Limb (tissue), 2 donors: ENCODE measurements around the gene KRT7.
"Not testable (repeated sequence)": the region's sequence is repeated elsewhere in the genome, so short reads cannot be mapped to it uniquely, and the experiment has no call there.

Experiments used
- DNase-seq, 2 donors: peaks; one replicate each; pipeline ENCODE4 v3.0.0-alpha.2; 2016; ENCODE audit errors: extremely low spot score in 2 of 2

KRT7 gene

GRCh38 chr12:52254965-52255751 lies 22.1 kb downstream of the KRT7 start:
- DNase-seq: no peak

- DNase-seq: no peak
These were observed 23.0 kb downstream of the KRT7 start for GRCh38 chr12:52255926-52256583.

GRCh38 chr12:52256584-52256935 lies 23.5 kb downstream of the KRT7 start:
- no peak for DNase-seq

GRCh38 chr12:52257074-52257551 lies 24.1 kb downstream of the KRT7 start:
- no peak for DNase-seq

- DNase-seq: not testable (repeated sequence)
These were observed 24.9 kb downstream of the KRT7 start for GRCh38 chr12:52257922-52258321.

- peak in 1 of 2 donors; percentile 66 for DNase-seq
These were observed 25.4 kb downstream of the KRT7 start for GRCh38 chr12:52258335-52258901.

GRCh38 chr12:52259657-52260243 lies 26.7 kb downstream of the KRT7 start:
- DNase-seq: no peak

- no peak for DNase-seq
These were observed 27.5 kb downstream of the KRT7 start for GRCh38 chr12:52260361-52261207.

- DNase-seq: no peak
These were observed 28.1 kb downstream of the KRT7 start for GRCh38 chr12:52261208-52261484.

- no peak for DNase-seq
These were observed 29.2 kb downstream of the KRT7 start for GRCh38 chr12:52262286-52262685.

- DNase-seq: no peak
These were observed 30.9 kb downstream of the KRT7 start for GRCh38 chr12:52263761-52264434.

- DNase-seq: peak in 1 of 2 donors; percentile 24
These were observed 31.4 kb downstream of the KRT7 start for GRCh38 chr12:52264435-52264825.

- DNase-seq: no peak
These were observed 33.5 kb downstream of the KRT7 start for GRCh38 chr12:52266514-52266913.

- no peak for DNase-seq
These were observed 34.2 kb downstream of the KRT7 start for GRCh38 chr12:52267266-52267665.

- DNase-seq: no peak
These were observed 34.7 kb downstream of the KRT7 start for GRCh38 chr12:52267699-52268098.

- DNase-seq: no peak
These were observed 35.2 kb downstream of the KRT7 start for GRCh38 chr12:52268212-52268611.

GRCh38 chr12:52270541-52271070 lies 37.6 kb downstream of the KRT7 start:
- DNase-seq: peak in 1 of 2 donors; percentile 16

- DNase-seq: no peak
These were observed 38.1 kb downstream of the KRT7 start for GRCh38 chr12:52271158-52271557.

- no peak for DNase-seq
These were observed 41.6 kb downstream of the KRT7 start, which contains the start of gene KRT86 for GRCh38 chr12:52274521-52275120. KRT86 (plus strand) TSS chr12:52274645; CDS start chr12:52301917, 27,272 bp downstream.

- no peak for DNase-seq
These were observed 42.6 kb downstream of the KRT7 start for GRCh38 chr12:52275686-52276085.
